ENCODE data around the gene MGLL.

- TF ChIP-seq CTCF (IDR thresholded peaks at IDR 0.05) = no peak
- TF ChIP-seq POLR2A (IDR thresholded peaks at IDR 0.05) = no peak
Measured at GRCh38 chr3:127792541-127793292, 29.6 kb downstream of the MGLL start.

Data from ovary (tissue), 3 donors.